HG03108 (cell line): ENCODE results near the gene BEST1.
"Not testable (repeated sequence)": the region's sequence is repeated elsewhere in the genome, so short reads cannot be mapped to it uniquely, and the experiment has no call there.

Experiments used
- ATAC-seq: cut with Tn5 transposase; IDR thresholded peaks from one replicate; pipeline ENCODE4 v1.9.1; 2021; ENCODE audit warnings: moderate library complexity; ENCODE audit not compliant: unreplicated experiment

The BEST1 gene

DNA sequence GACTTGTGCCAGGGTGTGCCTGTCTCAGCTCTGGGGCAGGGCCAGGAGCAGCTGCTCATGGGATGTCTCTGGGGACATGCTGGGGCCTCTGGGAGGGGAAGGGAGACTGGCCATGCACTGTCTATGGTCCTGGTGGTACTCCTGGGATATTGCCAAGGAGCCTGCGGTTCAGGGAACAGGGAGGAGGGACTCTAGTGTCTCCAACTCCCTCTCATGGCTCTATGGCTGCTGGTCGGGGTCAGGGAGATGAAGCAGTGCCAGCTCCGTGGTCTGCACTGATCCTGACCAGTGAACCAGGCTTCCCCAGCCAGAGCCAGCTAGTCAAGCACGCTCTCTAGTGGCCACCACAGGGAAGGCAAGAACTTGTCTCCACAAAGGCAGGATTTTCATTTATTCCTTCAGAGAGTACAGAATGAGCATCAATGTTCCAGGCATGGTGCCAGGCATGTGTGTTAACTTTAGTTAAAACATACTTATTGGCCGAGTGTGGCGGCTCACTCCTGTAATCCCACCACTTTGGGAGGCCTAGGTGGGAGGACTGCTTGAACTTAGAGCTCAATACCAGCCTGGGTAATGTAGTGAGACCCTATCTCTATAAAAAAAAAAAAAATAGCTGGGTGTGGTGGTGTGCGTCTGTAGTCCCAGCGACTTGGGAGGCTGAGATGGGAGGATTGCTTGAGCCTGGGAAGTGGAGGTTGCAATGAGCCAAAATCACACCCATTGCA lies 2.5 kb upstream of the BEST1 start:
- no peak for ATAC-seq

- no peak for ATAC-seq
Observed at GRCh38 chr11:61948505-61948904, 1.6 kb upstream of the BEST1 start.

- no peak for ATAC-seq
Observed at GRCh38 chr11:61949169-61950034, 749 bp upstream of the BEST1 start.

GRCh38 chr11:61951484-61952135 lies 1.5 kb downstream of the BEST1 start:
- ATAC-seq, result no peak

- ATAC-seq, result no peak
Observed at GRCh38 chr11:61952882-61953281, 2.7 kb downstream of the BEST1 start.

DNA sequence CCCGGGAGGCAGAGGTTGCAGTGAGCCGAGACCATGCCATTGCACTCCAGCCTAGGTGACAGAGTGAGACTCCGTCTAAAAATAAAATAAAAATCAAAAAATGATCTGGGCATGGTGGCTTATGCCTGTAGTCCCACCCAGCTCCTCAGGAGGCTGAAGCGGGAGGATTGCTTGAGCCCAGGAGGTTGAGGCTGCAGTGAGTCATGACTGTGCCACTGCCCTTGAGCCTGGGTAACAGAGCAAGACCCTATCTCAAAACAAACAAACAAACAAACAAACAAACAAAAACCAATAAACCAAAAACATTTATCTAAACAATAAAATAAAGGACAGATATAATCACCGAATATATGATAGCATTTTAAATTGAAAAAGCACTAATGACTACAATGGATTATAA lies 3.5 kb downstream of the BEST1 start:
- ATAC-seq, result not testable (repeated sequence)

- ATAC-seq, result no peak
Observed at GRCh38 chr11:61954106-61954850, 4.1 kb downstream of the BEST1 start.

GRCh38 chr11:61954851-61955421 lies 4.8 kb downstream of the BEST1 start:
- no peak for ATAC-seq

DNA sequence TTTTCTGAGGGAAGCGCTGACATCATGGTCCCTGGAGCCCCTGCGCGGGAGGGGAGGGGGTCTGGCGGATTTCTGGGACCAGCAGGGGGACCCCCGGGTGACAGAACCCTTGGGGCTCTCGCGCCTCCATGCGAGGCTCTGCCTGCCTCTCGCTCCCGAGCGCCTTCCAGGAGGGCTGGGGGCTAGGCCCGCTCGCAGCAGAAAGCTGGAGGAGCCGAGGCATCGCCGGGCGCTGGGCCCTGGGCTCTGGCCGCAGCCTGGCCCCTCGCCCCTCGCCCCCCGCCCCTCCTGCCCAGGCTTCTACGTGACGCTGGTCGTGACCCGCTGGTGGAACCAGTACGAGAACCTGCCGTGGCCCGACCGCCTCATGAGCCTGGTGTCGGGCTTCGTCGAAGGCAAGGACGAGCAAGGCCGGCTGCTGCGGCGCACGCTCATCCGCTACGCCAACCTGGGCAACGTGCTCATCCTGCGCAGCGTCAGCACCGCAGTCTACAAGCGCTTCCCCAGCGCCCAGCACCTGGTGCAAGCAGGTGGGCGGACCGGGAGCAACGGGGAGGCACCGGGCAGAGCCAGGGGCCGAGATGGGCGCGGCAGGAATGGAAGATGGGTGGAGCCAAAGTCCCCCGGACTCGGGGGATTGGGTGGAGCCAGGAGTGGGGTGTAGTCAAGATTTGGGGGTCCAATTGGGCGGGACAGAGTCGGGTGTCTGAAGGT lies 5.4 kb downstream of the BEST1 start:
- no peak for ATAC-seq

- ATAC-seq, result no peak
Observed at GRCh38 chr11:61956191-61957020, 6.3 kb downstream of the BEST1 start.

- no peak for ATAC-seq
Observed at GRCh38 chr11:61957021-61957770, 7.0 kb downstream of the BEST1 start.

GRCh38 chr11:61958590-61958989 lies 8.4 kb downstream of the BEST1 start:
- no peak for ATAC-seq

- no peak for ATAC-seq
Observed at GRCh38 chr11:61959114-61959513, 9.0 kb downstream of the BEST1 start.

DNA sequence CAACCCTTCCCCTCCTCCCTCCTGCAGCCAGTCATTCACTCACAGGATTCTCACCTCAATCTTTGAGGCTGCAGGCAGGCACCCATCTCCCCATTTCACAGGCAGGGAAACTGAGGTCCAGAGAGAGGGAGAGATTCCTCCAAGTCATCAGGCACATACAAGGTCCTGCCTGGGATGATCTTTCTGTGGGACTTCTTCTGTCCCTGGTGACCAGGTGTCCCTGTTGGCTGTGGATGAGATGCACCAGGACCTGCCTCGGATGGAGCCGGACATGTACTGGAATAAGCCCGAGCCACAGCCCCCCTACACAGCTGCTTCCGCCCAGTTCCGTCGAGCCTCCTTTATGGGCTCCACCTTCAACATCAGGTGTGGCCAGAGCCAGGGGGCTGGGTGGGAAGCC lies 9.5 kb downstream of the BEST1 start:
- ATAC-seq, result no peak

GRCh38 chr11:61960532-61960931 lies 10.4 kb downstream of the BEST1 start:
- no peak for ATAC-seq

GRCh38 chr11:61961570-61962212 lies 11.5 kb downstream of the BEST1 start:
- ATAC-seq, result no peak

GRCh38 chr11:61962213-61963015 lies 12.3 kb downstream of the BEST1 start:
- ATAC-seq, result no peak
